HepG2 (cell line): ENCODE results near the gene MAP3K14. TPM values are rescaled to one million over a fixed set of nuclear protein-coding genes. Genes with fewer than 3 reads are reported as not detected.

Experiments used
- ATF1 ChIP-seq: IDR thresholded peaks from 2 replicates; pipeline ENCODE4 v1.6.1; 2016; ENCODE audit warnings: mild to moderate bottlenecking, control low read depth
- CCAR2 ChIP-seq: fragments of 200-400 bp; formaldehyde crosslinking; optimal IDR thresholded peaks from 2 replicates; pipeline ENCODE3; 2018; ENCODE audit warnings: low read depth, mild to moderate bottlenecking, low read length, moderate library complexity
- FOXC1 ChIP-seq: sonication (generic); formaldehyde crosslinking; IDR thresholded peaks from 2 replicates; pipeline ENCODE4 v1.8.0; 2022; ENCODE audit warnings: mild to moderate bottlenecking, missing genetic modification reagents, borderline replicate concordance
- MBNL3 ChIP-seq: fragments of 250-450 bp; sonication (Bioruptor Pico); conservative IDR thresholded peaks from 2 replicates; pipeline ENCODE4 v1.8.0; 2022; ENCODE audit warnings: mild to moderate bottlenecking, inconsistent platforms
- NR1H2 ChIP-seq: sonication (generic); formaldehyde crosslinking; IDR thresholded peaks from 2 replicates; pipeline ENCODE4 v1.8.1; 2022; ENCODE audit warnings: low read depth, missing genetic modification reagents, borderline replicate concordance
- NR2F6 ChIP-seq, 2 experiments: IDR thresholded peaks; 2 replicates each; pipeline ENCODE4 v1.6.1; 2016; ENCODE audit warnings: antibody characterized with exemption in 1 of 2, mild to moderate bottlenecking in 1 of 2
- SIX1 ChIP-seq: sonication (generic); formaldehyde crosslinking; IDR thresholded peaks from 2 replicates; pipeline ENCODE4 v1.4.0; 2020; ENCODE audit warnings: missing genetic modification reagents, borderline replicate concordance
- ZBTB21 ChIP-seq: sonication (generic); formaldehyde crosslinking; IDR thresholded peaks from 2 replicates; pipeline ENCODE4 v1.4.0; 2020; ENCODE audit warnings: missing genetic modification reagents
- ZNF12 ChIP-seq: sonication (generic); formaldehyde crosslinking; IDR thresholded peaks from 2 replicates; pipeline ENCODE4 v1.5.0; 2020; ENCODE audit warnings: missing genetic modification reagents
- ZNF430 ChIP-seq: sonication (generic); formaldehyde crosslinking; IDR thresholded peaks from 2 replicates; pipeline ENCODE4 v1.9.0; 2021; ENCODE audit warnings: mild to moderate bottlenecking, missing genetic modification reagents
- polyA plus RNA-seq, 8 experiments: library from polyadenylated mRNA; depleted of rRNA in 3 of 8; stranded (reverse) in 7 of 8; unstranded in 1 of 8; fragments of >200 nt; fragmentation: Illumina TruSeq in 4 of 8; extraction: Trizol in 4 of 8; gene quantifications; 2 replicates each; pipeline versions ENCODE4 v1.2.1 to v1.2.3, GENCODE V29; 2011 to 2016; ENCODE audit warnings: low read depth in 4 of 8, missing spikeins in 1 of 8, mixed read lengths in 1 of 8; ENCODE audit not compliant: insufficient read depth in 1 of 8
- total RNA-seq, 5 experiments: library from RNA; depleted of rRNA; stranded (reverse); fragments of >200 nt; fragmentation: Illumina TruSeq; extraction: Trizol; gene quantifications; 2 replicates each; pipeline ENCODE4 v1.2.3, GENCODE V29; 2016; ENCODE audit warnings: low read depth in 1 of 5
- TF ChIP-seq, protein P1 (sequence below): sonication (generic); formaldehyde crosslinking; IDR thresholded peaks from 2 replicates; pipeline ENCODE4 v1.4.0; 2020; ENCODE audit warnings: missing genetic modification reagents, borderline replicate concordance
- TF ChIP-seq, protein P2 (sequence below): sonication (generic); formaldehyde crosslinking; IDR thresholded peaks from 2 replicates; pipeline ENCODE4 v1.5.1; 2020; ENCODE audit warnings: mild to moderate bottlenecking, missing genetic modification reagents, borderline replicate concordance
- TF ChIP-seq, protein P3 (sequence below): sonication (generic); formaldehyde crosslinking; conservative IDR thresholded peaks from 2 replicates; pipeline ENCODE4 v1.5.0; 2020; ENCODE audit warnings: missing genetic modification reagents
- TF ChIP-seq, protein P4 (sequence below): sonication (generic); formaldehyde crosslinking; IDR thresholded peaks from 2 replicates; pipeline ENCODE4 v1.4.0; 2020; ENCODE audit warnings: mild to moderate bottlenecking, missing genetic modification reagents
- TF ChIP-seq, protein P5 (sequence below): sonication (generic); formaldehyde crosslinking; IDR thresholded peaks from 2 replicates; pipeline ENCODE4 v1.8.0; 2022; ENCODE audit warnings: mild to moderate bottlenecking, missing genetic modification reagents, moderate library complexity

Gene MAP3K14
- total and polyA plus RNA-seq, 2 of the 13 experiments (the other 11 are each of a cell fraction or from before 2014, with no cell fraction given), result 2.6 TPM

DNA sequence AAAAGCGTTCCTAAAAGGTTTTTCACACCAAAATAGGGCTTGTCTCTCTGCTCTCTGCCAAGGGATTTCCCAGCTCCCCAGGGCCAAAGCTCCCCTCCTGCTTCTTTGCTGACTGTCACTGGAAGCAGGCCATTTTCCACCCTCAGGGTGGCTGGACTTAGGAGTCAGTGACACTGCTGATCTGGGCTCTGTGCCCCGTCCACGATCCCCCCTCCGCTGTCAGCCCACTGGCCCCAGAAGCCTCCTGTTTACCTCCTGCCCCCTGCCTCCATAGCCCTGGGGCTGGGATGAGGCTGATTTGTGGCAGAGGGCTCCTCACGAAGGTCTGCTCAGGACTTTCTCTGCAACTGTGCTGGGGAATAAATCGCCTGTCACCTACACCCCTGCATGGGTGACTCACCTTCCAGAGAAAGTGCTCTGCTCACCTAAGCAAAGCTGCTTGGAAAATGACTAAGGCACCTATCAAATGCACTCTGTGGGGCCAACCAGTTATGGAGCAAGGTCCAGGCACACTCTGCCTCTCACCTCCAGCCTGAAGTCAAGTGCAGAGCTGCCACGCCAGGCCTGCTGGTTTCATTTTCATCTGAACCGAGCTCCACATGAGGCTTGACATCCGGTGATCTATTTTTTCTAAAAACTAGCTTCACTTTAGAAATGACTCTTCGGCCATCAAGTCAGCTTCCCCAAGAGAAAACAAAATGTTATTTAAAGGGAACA, 4.9 kb downstream of the MAP3K14 start (continued):
- TF ChIP-seq, protein P1, sequence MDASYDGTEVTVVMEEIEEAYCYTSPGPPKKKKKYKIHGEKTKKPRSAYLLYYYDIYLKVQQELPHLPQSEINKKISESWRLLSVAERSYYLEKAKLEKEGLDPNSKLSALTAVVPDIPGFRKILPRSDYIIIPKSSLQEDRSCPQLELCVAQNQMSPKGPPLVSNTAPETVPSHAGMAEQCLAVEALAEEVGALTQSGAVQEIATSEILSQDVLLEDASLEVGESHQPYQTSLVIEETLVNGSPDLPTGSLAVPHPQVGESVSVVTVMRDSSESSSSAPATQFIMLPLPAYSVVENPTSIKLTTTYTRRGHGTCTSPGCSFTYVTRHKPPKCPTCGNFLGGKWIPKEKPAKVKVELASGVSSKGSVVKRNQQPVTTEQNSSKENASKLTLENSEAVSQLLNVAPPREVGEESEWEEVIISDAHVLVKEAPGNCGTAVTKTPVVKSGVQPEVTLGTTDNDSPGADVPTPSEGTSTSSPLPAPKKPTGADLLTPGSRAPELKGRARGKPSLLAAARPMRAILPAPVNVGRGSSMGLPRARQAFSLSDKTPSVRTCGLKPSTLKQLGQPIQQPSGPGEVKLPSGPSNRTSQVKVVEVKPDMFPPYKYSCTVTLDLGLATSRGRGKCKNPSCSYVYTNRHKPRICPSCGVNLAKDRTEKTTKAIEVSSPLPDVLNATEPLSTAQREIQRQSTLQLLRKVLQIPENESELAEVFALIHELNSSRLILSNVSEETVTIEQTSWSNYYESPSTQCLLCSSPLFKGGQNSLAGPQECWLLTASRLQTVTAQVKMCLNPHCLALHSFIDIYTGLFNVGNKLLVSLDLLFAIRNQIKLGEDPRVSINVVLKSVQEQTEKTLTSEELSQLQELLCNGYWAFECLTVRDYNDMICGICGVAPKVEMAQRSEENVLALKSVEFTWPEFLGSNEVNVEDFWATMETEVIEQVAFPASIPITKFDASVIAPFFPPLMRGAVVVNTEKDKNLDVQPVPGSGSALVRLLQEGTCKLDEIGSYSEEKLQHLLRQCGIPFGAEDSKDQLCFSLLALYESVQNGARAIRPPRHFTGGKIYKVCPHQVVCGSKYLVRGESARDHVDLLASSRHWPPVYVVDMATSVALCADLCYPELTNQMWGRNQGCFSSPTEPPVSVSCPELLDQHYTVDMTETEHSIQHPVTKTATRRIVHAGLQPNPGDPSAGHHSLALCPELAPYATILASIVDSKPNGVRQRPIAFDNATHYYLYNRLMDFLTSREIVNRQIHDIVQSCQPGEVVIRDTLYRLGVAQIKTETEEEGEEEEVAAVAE (CRISPR knock-in tag), result peak; percentile 74; the same call in 1 of the 2 replicates
- TF ChIP-seq, protein P2, sequence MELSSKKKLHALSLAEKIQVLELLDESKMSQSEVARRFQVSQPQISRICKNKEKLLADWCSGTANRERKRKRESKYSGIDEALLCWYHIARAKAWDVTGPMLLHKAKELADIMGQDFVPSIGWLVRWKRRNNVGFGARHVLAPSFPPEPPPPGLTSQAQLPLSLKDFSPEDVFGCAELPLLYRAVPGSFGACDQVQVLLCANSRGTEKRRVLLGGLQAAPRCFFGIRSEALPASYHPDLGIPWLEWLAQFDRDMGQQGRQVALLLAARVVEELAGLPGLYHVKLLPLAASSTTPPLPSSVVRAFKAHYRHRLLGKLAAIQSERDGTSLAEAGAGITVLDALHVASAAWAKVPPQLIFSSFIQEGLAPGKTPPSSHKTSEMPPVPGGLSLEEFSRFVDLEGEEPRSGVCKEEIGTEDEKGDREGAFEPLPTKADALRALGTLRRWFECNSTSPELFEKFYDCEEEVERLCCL (CRISPR knock-in tag), result no peak
- TF ChIP-seq NR2F6 (IDR thresholded peaks at IDR 0.05) (peak; percentile 44; the same call in 1 of the 2 replicates), NR2F6 (CRISPR knock-in tag; IDR thresholded peaks at IDR 0.05) (peak; percentile 82), FOXC1 (no peak), CCAR2 (no peak), ZBTB21 (0 out of 2 replicates have a peak, but pooled peaks have one; percentile 40), NR1H2 (CRISPR knock-in tag) (no peak), SIX1 (CRISPR knock-in tag) (peak; percentile 71; the same call in 1 of the 2 replicates), ZNF430 (CRISPR knock-in tag) (no peak), ATF1 (no peak), ZNF12 (CRISPR knock-in tag) (peak; percentile 56; the same call in 1 of the 2 replicates), MBNL3 (CRISPR knock-in tag) (no peak)
- TF ChIP-seq, protein P3, sequence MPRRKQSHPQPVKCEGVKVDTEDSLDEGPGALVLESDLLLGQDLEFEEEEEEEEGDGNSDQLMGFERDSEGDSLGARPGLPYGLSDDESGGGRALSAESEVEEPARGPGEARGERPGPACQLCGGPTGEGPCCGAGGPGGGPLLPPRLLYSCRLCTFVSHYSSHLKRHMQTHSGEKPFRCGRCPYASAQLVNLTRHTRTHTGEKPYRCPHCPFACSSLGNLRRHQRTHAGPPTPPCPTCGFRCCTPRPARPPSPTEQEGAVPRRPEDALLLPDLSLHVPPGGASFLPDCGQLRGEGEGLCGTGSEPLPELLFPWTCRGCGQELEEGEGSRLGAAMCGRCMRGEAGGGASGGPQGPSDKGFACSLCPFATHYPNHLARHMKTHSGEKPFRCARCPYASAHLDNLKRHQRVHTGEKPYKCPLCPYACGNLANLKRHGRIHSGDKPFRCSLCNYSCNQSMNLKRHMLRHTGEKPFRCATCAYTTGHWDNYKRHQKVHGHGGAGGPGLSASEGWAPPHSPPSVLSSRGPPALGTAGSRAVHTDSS (CRISPR knock-in tag), result no peak
- TF ChIP-seq, protein P4, sequence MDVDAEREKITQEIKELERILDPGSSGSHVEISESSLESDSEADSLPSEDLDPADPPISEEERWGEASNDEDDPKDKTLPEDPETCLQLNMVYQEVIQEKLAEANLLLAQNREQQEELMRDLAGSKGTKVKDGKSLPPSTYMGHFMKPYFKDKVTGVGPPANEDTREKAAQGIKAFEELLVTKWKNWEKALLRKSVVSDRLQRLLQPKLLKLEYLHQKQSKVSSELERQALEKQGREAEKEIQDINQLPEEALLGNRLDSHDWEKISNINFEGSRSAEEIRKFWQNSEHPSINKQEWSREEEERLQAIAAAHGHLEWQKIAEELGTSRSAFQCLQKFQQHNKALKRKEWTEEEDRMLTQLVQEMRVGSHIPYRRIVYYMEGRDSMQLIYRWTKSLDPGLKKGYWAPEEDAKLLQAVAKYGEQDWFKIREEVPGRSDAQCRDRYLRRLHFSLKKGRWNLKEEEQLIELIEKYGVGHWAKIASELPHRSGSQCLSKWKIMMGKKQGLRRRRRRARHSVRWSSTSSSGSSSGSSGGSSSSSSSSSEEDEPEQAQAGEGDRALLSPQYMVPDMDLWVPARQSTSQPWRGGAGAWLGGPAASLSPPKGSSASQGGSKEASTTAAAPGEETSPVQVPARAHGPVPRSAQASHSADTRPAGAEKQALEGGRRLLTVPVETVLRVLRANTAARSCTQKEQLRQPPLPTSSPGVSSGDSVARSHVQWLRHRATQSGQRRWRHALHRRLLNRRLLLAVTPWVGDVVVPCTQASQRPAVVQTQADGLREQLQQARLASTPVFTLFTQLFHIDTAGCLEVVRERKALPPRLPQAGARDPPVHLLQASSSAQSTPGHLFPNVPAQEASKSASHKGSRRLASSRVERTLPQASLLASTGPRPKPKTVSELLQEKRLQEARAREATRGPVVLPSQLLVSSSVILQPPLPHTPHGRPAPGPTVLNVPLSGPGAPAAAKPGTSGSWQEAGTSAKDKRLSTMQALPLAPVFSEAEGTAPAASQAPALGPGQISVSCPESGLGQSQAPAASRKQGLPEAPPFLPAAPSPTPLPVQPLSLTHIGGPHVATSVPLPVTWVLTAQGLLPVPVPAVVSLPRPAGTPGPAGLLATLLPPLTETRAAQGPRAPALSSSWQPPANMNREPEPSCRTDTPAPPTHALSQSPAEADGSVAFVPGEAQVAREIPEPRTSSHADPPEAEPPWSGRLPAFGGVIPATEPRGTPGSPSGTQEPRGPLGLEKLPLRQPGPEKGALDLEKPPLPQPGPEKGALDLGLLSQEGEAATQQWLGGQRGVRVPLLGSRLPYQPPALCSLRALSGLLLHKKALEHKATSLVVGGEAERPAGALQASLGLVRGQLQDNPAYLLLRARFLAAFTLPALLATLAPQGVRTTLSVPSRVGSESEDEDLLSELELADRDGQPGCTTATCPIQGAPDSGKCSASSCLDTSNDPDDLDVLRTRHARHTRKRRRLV (CRISPR knock-in tag), result peak; percentile 69; the same call in 1 of the 2 replicates
- TF ChIP-seq, protein P5, sequence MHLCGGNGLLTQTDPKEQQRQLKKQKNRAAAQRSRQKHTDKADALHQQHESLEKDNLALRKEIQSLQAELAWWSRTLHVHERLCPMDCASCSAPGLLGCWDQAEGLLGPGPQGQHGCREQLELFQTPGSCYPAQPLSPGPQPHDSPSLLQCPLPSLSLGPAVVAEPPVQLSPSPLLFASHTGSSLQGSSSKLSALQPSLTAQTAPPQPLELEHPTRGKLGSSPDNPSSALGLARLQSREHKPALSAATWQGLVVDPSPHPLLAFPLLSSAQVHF, result no peak
